Dedifferentiated amniotic fluid mesenchymal stem cell (primary cell): ENCODE data around the gene RB1.

ENCODE experiments used
- DNase-seq: peaks from one replicate; pipeline ENCODE4 v3.0.0-alpha.2; 2016; ENCODE audit errors: extremely low spot score

RB1 gene

DNA sequence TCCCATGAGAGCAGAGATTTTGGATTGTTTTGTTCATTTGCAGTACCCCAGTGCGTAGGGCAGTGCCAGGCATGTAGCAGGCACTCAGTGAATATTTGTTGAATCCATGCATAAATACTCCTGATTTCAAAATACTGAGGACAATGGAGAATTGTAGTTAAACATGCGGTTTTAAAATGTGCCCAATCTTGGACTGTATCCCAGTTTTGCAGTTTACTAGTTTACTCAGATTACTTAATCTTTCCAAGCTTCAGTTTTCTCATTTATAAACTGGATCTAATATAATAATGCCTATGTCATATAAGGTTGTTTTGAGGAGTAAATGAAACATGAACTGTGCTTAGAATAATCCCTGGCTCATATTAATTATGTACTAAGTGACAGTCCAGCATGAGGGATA lies 190.3 kb downstream of the RB1 start:
- no peak for DNase-seq

DNA sequence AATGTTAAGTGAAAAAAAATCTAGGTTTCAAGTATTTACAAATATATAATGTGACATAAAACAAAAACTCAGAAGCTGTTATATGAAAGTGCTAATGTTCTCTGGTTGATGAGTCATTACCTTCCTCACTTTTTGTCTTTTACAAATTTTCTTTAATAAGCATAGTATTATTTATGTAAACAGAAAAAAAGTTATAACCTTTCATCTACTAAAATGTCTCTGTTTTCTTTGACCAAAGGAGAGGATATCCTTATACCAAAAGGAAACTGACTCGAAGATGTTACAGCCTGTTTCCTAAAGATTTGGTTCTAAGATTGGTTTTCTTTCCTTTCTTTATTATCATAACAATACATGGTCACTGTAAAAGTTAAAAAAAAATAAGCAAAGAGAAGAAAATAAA lies 191.3 kb downstream of the RB1 start:
- DNase-seq: no peak

DNA sequence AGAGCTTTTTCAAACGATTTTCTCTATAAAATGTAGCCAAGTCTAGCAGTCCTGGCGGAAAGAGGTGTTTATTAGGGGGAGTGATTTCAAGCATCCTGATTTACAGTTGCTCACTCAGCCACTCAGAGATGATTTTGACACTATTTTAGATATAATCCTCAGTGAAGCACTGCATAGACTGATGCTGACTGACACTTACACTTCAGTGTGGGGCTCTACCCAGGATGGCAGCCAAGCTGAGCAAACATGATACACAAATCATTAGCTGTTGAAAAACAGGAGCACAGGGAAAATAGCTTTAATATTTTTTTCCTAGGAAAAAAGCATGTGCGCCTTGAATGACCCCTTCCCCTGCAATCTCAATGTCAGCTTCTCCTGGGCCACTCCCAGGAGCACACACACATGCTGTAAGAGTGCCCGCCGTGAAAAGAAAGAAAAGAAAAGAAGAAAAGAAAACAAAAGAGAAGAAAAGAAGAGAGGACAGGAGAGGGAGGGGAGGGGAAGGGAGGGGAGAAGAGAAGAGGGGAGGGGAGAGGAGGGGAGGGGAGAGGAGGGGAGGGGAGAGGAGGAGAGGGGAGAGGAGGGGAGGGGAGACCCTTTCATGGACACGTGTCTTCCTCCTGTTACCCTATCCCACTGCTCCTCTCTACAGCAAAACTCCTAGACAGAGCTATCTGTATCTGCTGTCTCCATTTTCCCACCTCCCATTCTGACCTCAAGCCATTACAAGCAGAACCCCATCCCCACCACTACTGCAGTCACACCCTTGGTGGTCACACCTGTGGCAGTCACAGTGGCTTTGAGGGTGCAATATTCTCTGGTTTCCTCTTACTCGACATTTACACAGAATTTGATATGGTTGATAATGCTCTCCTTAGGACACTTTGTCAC lies 193.0 kb downstream of the RB1 start:
- no peak for DNase-seq

DNA sequence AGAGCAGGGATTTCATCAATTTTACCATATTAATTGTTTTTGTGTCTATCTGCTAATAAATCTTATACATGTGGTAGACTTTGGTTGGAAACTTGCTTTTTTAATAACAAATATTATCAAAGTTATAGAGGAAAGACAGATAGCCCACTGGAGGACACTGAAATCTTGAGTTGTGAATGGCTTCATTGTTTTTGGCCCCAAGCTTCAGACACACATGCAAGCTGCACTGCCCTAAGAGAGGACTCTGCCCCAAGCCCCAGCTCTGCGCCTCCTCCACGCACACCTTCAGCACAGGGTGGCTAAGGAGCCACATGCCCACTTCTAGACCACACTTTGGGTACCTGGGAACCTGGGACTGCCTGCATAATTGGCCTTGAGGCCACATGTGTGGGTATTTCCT lies 194.1 kb downstream of the RB1 start:
- DNase-seq: no peak

DNA sequence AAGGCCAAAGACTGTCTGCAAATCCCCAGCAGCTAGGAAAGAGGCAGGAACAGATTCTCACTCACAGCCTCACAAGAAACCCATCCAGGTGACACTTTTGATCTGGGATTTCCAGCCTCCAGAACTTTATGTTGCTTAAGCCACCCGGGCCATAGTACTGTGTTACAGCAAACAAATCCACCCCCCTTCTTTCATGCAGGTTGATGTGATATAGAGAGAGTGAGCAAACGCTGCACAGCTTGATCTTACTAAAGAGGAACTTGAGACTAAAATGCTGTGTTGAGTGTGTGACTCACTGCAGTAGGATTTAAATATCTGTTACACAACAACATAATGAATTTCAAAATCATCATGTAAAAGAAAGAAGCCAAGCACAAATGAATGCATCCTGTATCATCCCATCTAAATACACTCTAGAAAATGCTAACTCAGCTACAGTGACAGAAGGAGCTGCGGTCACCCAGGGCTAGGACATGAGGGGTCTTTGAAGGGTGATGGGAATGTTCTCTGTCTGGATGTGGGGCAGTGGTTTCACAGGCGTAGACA lies 197.2 kb downstream of the RB1 start:
- peak; percentile 83 for DNase-seq

DNA sequence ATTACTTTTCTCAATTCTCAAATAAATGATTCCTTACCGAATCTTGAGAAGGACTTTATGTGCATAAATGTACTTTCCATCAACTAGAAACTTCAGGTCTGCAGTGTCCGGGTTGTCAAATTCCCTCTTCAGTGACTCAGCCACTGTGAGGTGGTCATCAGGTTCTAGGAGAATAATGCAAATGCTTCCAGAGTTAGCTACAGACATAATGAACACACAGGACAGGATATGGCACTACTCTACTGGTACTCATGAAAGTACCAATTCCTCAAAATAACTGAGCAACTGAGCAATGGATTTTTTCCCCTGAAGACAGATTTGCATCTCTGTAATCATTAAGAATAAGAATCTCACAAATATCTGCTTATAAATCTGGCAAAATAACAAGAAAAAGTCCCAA lies 198.2 kb downstream of the RB1 start:
- no peak for DNase-seq

DNA sequence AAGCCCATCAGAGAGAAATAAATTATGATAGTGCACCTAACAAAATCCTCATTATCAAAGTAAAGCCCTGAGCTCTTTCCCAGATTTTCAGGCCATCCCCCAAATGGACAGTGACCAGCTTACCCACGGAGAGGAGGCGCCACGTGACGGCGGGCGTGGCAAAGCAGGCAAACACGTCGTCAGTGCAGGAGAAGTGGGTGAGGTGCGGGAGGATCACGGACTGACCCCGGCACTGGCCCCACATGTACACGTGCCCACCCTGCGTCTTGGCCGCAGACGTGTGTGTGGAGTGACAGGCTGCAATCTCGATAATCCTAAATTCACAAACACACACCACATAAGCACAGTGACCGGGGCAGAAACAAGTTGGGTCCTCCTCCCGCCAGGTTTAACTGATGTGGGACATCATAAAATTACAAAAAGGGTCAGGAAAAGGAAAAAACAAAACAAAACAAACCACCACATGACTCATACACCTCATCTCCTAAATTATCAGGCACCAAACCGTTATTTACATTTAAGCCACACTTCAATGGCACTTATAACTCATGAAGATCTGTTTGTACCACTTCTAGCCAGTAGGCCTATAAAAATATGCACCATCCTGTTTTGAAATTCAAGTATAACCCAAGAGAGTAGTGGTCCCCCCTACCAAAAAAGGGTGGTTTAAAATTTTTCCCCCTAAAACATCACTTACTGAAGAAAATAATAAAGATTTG lies 199.2 kb downstream of the RB1 start:
- no peak for DNase-seq

DNA sequence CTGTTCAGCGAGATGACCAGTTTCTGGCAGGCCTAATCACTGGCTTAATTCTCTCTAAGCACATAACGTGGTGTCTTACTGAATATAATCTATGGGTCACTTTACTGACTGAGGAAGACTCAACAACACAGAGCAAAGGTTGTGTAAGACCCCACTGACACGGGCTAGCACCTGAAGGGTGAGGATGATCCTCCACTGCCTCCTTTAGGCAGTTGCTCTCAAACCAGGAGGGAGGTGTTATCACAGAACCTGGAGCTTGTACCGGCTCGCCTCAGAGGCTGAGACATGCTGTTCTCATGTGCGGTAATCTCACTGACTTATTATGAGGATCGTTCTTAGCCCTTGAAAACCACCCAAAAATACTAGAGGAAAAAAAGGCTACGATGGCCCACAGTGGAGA lies 201.1 kb downstream of the RB1 start:
- DNase-seq: no peak

DNA sequence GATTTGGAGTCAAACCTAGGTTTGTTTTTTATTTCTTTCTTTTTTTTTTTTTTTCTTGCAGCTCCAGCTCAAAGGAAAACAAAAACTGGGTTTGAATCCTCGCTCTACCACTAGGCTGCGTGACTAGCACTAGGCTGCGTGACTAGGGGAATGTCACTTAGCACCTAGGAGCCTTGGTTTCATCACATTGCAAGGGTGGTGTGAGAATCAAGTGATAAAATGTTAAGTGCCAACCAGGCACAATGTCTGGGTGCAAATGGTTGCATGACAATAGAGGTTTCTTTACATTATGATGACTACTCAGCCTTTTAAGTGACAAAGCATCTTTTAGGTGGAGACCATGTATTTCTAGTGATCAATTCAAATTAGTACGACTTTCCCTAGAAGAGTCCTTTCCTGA lies 201.5 kb downstream of the RB1 start:
- DNase-seq: no peak

DNA sequence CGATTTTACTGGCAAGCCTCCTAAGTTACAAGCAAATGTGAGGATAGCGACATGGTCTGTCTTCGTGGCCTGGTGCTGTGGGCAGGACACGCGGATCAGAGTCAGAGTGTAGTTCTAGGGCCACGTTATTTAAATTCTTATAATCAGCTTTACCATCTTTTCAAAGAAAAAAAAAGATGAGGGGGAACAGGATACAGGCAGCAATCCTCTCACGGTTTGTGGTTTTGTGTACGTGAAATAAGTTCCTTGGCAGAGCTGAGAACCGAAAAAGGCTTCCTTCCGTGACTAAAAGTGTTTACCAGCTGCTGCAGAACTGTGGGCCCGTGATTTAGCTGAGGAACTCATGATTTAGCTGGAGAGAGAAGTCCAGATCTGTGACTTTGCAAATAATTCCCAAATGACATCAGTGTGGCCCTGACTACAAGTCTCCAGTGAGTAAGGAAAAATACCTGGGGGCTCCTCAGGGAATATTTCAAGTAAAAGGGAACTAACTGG lies 202.1 kb downstream of the RB1 start:
- peak; percentile 96 for DNase-seq

DNA sequence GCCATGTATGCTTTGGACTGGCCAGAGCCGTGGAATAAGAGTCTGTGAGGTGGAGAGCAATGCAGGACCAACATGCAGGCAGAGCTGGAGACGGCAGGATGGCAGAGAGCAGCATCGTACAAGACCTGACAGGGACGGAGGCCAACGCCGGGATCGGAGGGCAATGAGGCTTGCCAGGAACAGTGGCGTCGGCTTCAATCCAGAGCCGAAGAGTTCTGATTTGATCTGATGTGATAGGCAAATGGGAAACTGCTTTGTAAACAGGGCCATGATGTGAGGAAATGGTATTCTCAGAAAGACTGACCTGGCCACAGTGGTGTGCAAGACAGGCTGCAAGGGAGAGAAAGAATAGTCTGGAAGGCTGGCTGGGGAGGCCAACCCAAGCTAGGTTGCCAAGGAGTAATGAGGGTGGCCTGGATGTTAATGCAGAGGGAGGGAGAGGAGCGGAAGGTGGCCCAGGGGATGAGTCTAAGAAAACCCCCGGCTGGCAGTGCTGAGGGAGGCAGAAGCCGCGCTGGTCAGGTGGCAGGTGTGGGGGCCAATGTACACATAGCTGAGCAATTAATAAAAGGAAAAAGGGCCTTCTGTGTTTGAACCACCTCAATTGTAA lies 202.6 kb downstream of the RB1 start:
- DNase-seq: no peak

DNA sequence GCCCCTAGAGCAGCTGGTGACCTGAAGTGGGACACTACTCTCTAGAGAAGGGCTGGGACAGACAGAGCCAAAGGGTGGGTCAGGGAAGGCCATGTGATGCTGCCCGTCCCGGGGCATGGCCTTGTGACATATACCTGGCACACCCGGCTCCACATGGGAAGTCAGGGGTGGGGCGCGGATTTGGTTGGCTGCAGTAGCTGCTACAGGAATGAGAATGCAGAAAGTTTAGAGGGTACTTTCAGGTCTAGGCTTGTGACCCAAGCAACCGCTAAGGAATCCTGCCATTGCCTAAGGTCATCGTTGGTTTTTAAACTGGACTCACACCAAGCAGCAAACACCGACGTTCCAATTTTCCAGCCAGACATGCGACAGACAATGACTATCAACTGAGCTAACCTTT lies 203.5 kb downstream of the RB1 start:
- DNase-seq: no peak

DNA sequence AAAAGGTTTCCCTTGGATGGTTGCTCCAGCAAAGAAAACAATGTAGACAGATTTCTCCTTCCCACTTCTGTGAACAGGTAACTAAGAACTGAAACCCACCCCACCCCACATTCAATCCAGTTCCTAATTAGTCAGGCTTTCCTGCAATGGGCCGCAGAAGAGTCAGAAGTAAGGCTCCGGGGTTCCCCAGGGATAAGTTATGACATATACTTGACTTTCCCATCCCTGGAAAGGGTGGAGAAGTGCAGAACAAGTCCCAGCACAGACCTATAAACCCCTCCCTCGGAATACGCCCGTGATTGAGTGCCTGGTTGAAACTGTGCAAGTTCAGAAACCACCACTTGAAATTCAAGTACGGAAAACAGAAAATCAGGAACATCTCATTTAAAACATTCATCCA lies 204.5 kb downstream of the RB1 start:
- no peak for DNase-seq

DNA sequence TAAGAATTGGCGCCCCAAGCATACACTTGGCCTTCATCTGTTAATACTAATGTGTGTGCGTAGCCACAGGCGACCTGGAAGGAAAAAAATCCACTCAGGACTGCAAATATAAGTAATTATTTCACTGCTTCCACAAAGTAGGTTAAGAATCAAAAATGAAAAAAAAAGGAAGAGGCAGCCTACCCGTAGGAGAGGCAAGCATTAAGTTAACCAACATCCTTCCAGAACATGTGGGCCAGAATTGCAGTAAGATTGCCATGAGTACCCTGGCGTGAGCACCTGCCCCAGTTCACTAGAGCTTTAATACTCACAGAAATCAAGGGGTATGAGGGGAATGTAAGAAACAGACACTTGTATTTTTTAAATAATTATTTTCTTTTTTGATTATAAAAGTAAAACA lies 207.1 kb downstream of the RB1 start:
- DNase-seq: no peak

DNA sequence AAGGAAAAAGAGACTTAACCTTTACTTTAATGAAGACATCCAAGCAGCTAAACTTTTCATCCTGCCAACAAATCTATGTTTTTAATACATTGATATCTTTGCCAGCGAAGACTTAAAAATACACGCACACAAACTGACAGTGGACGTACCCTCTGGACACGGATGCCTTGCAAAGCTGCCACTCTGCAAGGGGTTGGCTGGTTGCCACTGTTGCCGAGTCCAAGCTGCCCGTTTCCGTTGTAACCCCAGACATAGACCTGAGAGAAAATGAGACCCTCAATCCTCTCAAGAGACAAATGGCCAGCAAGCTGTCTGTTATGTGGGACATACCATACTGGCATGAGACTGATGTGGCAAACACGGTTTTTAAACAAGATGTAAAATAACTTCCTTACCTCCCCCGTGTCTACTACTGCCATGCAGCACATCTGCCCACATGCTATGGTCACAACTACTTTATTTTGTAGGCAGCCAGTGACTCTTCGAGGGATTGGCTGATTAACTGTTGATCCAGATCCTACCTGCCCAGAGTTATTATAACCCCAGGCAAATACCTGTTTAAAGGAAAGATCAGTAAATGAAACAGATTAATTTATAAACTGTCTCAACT lies 208.2 kb downstream of the RB1 start:
- no peak for DNase-seq

DNA sequence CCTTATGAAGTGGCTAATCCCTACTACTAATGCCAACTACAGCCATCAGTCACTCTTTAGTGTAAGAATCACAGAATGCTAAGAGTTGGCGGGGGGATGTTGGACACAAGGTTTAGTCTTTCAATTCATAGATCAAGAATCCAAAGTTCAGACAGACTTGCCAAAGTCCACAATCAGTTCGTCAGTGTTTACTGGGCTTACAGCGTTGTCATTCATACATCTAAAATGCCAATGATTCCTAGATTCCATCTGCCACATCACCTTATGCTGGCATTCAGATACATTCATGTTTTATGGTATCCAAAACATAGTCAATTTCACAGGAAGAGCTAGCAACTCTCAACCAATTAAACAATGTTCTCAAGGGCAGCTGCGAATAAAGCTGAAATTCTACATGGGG lies 211.2 kb downstream of the RB1 start:
- no peak for DNase-seq

DNA sequence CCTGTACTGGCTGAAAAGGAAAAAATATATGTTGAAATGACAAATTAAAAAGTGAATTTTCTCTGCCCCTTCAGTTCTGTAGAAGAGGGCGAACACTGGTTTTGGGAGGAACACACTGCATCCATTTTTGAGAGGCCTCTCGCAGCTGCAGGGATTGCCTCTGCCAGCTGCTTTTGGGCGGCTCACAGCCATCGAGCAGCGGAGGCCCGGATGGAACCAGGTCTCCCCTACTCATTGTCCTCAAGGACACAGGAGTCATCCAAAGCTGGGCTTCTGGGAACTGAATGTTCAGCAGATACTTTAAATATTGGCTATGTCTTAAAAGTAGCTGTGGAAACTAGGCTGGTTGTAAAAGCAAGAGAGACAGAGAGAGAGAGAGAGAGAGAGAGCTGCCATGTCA lies 212.2 kb downstream of the RB1 start:
- no peak for DNase-seq

DNA sequence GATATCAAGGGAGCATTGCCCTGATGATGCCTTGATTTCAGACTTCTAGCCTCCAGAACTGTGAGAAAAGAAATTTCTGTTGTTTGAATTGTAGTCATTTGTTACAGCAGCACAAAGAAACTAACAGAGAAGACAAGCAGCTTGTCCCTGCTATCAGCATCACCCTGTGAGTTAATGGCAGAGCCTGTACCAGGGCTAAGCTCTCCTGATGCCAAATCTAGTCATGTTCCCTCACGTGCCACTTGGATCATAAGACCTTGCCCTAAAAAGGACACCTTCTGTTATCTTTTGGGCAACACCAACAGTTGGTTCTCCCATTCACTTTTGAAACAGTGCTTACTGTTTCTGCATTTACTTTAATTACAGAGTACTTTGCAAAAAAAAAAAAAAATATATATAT lies 214.5 kb downstream of the RB1 start:
- DNase-seq: no peak

DNA sequence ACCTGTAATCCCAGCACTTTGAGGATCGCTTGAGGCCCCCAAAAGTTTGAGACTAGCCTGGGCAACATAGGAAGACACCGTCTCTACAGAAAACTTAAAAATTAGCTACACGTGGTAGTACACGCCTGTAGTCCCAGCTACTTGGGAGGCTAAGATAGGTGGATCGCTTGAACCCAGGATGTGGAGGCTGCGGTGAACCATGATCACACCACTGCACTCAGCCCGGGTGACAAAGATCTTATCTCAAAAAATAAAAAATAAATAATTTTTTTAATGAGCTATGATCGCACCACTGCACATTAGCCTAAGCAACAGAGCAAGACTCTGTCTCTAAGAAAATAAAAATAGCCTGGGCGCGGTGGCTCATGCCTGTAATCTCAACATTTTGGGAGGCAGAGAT lies 222.7 kb downstream of the RB1 start:
- no peak for DNase-seq

DNA sequence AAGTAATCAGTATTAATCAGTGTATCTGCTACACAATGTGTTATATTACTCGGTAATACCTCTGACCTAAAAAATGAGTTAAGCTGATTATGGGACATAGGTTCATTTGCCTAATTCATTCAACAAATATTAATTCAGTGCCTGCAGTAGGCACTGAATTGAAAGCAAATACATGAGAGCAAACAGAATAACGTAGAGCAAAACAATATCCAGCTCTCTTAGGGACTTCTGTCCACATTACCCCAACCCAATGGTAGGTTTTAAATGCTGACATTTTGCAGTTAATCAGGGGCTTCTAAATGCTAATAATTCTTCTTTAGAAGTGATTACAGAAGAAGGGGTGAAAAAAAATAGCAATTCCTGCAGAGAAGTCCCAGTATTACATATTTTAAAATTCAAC lies 224.4 kb downstream of the RB1 start:
- no peak for DNase-seq

DNA sequence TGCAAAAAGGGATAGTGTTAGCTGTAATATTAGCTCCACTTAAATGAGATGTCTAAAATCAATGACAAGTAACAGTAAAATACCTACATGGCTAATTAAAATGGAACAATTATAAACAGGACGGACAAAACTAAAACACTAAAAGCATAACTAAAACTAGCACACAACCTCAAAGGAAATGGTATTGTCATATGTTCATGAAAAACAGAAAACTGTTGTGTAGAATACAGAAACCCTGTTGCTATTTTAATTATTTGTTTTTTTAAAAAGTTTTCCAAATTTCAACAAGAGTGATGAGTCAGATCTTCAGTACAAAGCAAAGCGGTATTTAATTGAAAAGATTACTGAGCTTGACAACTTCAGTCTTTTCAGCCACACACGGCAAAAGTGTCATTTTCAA lies 225.2 kb downstream of the RB1 start:
- no peak for DNase-seq

DNA sequence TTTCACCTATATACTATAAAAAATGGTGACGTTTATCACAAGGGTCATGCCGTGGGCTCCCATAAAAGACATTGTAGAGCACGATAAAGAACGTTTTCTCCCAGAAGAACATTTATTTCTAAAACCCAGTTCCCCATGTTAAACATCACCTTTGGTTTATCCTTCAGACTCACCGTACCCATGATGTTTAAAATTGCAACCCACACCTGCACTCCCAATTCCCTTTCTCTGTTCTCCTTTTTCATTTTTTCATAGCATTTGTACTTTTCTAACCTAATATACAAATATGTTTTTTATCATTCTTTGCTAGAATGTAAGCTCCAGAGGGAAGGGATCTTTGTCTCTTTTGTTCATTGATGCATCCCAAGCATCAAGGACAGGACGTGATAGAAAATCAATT lies 227.3 kb downstream of the RB1 start:
- no peak for DNase-seq
